GM12801 (cell line): ENCODE data around the gene SNRPB2.

Experiments used
- TF ChIP-seq, protein P1 (sequence below): IDR thresholded peaks from one replicate; pipeline ENCODE4 v1.5.1; 2011; ENCODE audit warnings: control low read depth; ENCODE audit not compliant: insufficient read length; ENCODE audit errors: extremely low read depth

SNRPB2 gene

DNA sequence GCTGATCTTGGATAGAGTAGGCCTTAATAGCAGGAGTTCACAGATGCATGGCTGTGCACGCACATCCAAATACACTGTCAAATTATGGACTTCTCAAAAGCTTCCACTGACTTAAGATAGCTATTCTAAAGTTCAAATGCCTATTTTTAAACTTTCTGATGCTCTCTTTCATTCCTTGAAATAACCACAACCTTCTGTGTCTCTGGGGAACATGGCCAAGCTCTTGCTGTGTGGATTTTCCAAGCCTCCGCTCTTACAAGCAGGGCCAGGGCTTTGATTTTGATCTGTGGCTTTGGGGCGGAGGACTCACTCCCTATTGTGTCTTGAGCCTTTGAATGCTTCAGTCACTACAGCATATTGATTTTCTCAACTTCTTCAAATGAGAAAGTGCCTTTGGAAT lies 35.7 kb upstream of the SNRPB2 start:
- TF ChIP-seq, protein P1, sequence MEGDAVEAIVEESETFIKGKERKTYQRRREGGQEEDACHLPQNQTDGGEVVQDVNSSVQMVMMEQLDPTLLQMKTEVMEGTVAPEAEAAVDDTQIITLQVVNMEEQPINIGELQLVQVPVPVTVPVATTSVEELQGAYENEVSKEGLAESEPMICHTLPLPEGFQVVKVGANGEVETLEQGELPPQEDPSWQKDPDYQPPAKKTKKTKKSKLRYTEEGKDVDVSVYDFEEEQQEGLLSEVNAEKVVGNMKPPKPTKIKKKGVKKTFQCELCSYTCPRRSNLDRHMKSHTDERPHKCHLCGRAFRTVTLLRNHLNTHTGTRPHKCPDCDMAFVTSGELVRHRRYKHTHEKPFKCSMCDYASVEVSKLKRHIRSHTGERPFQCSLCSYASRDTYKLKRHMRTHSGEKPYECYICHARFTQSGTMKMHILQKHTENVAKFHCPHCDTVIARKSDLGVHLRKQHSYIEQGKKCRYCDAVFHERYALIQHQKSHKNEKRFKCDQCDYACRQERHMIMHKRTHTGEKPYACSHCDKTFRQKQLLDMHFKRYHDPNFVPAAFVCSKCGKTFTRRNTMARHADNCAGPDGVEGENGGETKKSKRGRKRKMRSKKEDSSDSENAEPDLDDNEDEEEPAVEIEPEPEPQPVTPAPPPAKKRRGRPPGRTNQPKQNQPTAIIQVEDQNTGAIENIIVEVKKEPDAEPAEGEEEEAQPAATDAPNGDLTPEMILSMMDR, result no peak

- TF ChIP-seq, protein P1, result no peak
Observed at GRCh38 chr20:16695628-16696027, 34.2 kb upstream of the SNRPB2 start.

DNA sequence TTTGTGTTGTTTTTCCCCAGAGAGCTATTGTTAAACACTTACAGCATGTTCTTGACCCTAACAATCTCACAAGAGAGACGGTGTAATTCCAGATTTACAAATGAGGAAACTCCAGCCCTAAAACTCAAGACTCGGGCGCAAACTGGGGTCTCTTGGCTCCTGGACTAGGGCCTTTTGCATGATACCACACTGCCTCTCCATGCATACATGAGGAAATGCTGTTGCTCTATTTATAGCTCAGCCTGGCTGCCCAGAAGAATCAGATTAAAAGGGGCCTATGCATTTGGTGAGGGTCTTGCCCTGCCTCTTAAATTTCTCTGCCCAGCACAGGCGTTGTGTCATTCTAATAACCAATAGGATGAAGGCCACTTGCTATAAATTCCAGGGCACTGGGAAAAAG lies 30.5 kb upstream of the SNRPB2 start:
- TF ChIP-seq, protein P1, result no peak

DNA sequence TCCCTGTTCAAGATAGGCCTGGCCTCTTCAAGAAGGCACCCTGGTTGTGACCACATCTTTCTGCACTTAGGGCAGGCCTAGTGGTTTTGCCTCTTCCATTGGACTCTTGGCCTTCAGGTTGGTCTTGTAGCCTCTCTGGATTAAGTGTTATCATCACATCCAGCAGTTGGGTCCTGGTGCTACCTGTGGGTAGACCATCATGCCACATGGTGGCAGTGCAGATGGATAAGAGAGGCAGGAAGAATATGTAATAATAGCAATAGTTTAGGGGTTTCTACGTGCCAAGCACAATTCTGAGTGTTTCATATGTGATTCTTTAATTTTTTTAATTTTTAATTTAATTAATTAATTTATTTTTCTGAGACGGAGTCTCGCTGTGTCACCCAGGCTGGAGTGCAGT lies 28.5 kb upstream of the SNRPB2 start:
- TF ChIP-seq, protein P1, result no peak

DNA sequence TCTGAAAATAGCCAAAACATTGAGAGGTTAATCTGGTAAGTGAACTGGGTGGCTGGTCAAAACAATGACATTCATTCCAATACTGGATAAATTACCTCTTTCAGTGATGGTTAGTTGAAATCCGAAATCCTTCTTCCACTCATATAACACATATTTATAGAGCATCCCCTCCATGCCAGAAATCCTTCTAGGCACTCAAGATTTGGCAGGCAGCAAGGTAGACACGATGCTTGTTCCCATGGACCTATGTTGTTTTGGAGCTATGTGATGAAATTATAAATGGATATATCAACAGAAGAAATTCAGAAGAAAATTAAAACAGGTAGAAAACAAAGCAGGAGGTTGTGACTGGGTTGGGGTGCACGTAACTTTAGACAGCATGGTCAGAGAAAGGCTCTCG lies 26.3 kb upstream of the SNRPB2 start:
- TF ChIP-seq, protein P1, result no peak

DNA sequence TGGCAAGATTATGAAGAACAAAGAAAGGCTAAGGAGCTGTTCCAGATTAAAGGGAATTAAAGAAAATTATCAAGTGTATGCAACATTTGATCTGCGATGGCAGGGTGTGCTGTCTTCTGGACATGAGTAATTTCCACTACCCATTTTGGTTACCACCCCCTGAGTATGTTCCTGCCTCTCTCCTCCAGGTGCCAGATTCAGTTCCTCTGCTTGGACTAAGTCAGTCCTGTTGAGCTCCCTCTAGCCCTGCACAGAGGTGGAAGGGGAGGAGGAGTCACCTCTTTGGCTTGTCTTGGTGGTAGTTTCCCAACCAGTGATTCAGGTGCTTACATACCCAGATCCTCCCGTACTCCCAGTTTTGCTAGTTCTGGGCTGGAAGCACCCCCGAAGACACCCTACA lies 22.2 kb upstream of the SNRPB2 start:
- TF ChIP-seq, protein P1, result no peak

DNA sequence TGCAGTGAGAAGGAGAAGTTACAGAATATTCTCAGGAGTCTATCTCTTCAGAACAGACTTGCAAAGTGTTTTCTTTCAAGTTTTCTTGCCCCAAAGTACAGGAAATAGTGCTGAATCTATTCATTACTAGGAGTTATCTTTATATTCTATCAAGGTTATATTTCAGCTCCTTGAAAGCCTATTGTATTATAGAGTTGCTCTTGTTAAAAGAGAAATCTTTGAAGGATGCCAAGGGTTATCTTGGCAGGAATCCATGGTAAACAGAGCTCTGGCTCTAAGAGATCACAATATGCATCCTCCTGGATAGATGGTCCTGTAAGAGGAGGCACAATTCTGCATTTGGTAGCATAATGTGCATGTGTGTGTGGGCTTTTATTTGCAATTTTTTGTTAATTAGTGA lies 21.2 kb upstream of the SNRPB2 start:
- TF ChIP-seq, protein P1, result no peak

DNA sequence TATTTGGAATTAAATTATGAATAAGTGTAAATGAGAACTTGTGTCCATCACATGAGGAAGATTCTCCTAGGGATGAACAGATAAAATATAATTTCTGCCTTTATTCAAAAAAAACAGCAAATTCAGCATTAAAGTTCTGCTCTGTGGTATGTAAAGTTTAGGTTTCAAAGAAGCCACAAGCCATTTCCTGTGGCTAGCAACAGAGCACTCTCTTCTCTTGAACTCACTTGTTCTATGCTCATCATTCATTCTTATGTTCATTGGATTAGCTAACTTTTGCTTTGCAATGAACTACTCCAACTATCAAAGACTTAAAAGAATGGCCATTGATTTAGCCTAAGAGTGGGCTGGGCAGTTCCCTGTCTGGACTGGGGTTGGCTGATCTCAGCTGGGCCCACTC lies 20.8 kb upstream of the SNRPB2 start:
- TF ChIP-seq, protein P1, result no peak
